SK-N-SH (cell line): ENCODE measurements around the gene GALNT18. TPM values are rescaled to one million over a fixed set of nuclear protein-coding genes. Genes with fewer than 3 reads are reported as not detected.

ENCODE experiments used
- CTCF ChIA-PET: fragments of 300-600, 350-600 bp; formaldehyde crosslinking; extraction: SDS; loops from one replicate; lab custom pipeline; 2021; lab: Yijun Ruan, JAX
- POLR2A ChIA-PET: fragments of 350-600 bp; sonication (Branson Sonifier 250); formaldehyde crosslinking; extraction: SDS; loops from one replicate; lab custom pipeline; 2020; ENCODE audit warnings: antibody characterized with exemption, inconsistent platforms; lab: Yijun Ruan, JAX
- DNase-seq: peaks from one replicate; pipeline ENCODE4 v3.0.0; 2012
- H2AFZ ChIP-seq: fragments of 200-600 bp; sonication (generic); 2 replicates; pipeline ENCODE4 v1.8.1; 2016; ENCODE audit warnings: antibody characterized with exemption, mild to moderate bottlenecking, low read depth
- H3F3A ChIP-seq: fragments of 200-600 bp; sonication (generic); replicated peaks from 2 replicates; pipeline ENCODE3; 2016; ENCODE audit warnings: antibody characterized with exemption, mild to moderate bottlenecking; ENCODE audit not compliant: insufficient read depth
- H3K27ac ChIP-seq, 2 experiments: fragments of 200-500 bp in 1 of 2; fragments of 200-600 bp in 1 of 2; sonication (Bioruptor generic) in 1 of 2; sonication (generic), shearing (Covaris generic) in 1 of 2; 2 replicates each; pipeline versions ENCODE4 v1.5.1 to v1.6.1; 2014 to 2016; ENCODE audit warnings: low read depth in 2 of 2, inconsistent platforms in 1 of 2, low read length in 1 of 2, mild to moderate bottlenecking in 1 of 2, mixed read lengths in 1 of 2
- H3K27me3 ChIP-seq: fragments of 200-600 bp; sonication (generic), shearing (Covaris generic); 2 replicates; pipeline ENCODE4 v1.6.1; 2016; ENCODE audit warnings: mixed run types; ENCODE audit not compliant: insufficient read depth
- H3K36me3 ChIP-seq, 2 experiments: fragments of 200-500 bp in 1 of 2; fragments of 200-600 bp in 1 of 2; sonication (Bioruptor generic) in 1 of 2; sonication (generic) in 1 of 2; replicated peaks in 1 of 2; 2 replicates each; pipeline versions ENCODE3 to v1.5.1; 2014 to 2016; ENCODE audit warnings: low read length in 1 of 2, mild to moderate bottlenecking in 1 of 2; ENCODE audit not compliant: insufficient read depth in 2 of 2, control insufficient read depth in 1 of 2
- H3K4me1 ChIP-seq, 2 experiments: fragments of 200-500 bp in 1 of 2; fragments of 200-600 bp in 1 of 2; sonication (Bioruptor generic) in 1 of 2; sonication (generic), shearing (Covaris generic) in 1 of 2; 2 replicates each; pipeline versions ENCODE4 v1.5.1 to v1.6.1; 2014 to 2016; ENCODE audit warnings: low read depth in 1 of 2, low read length in 1 of 2, mixed run types in 1 of 2; ENCODE audit not compliant: insufficient read depth in 2 of 2, control insufficient read depth in 1 of 2
- H3K4me2 ChIP-seq: fragments of 200-600 bp; sonication (generic), shearing (Covaris generic); 2 replicates; pipeline ENCODE4 v1.6.1; 2017; ENCODE audit warnings: mixed run types
- H3K4me3 ChIP-seq, 2 experiments: fragments of 200-500 bp in 1 of 2; fragments of 200-600 bp in 1 of 2; sonication (Bioruptor generic) in 1 of 2; sonication (generic), shearing (Covaris generic) in 1 of 2; 2 replicates each; pipeline versions ENCODE4 v1.5.1 to v1.8.1; 2014 to 2016; ENCODE audit warnings: low read depth in 2 of 2, inconsistent platforms in 1 of 2, low read length in 1 of 2, mild to moderate bottlenecking in 1 of 2, mixed read lengths in 1 of 2, moderate library complexity in 1 of 2
- H3K79me2 ChIP-seq: fragments of 200-600 bp; sonication (generic); 2 replicates; pipeline ENCODE4 v1.8.1; 2017; ENCODE audit warnings: mild to moderate bottlenecking; ENCODE audit not compliant: insufficient read depth
- H3K9ac ChIP-seq: fragments of 200-600 bp; sonication (generic); 2 replicates; pipeline ENCODE4 v1.6.1; 2017; ENCODE audit warnings: mixed run types
- H3K9me2 ChIP-seq: fragments of 200-600 bp; sonication (generic); 2 replicates; pipeline ENCODE4 v1.6.1; 2017; ENCODE audit warnings: mixed run types
- H3K9me3 ChIP-seq: fragments of 200-600 bp; sonication (generic); 2 replicates; pipeline ENCODE4 v1.6.1; 2017; ENCODE audit warnings: mixed run types, mild to moderate bottlenecking, moderate library complexity
- H4K20me1 ChIP-seq: fragments of 200-600 bp; sonication (generic); 2 replicates; pipeline ENCODE4 v1.6.1; 2017; ENCODE audit warnings: mild to moderate bottlenecking, mixed run types; ENCODE audit not compliant: insufficient read depth
- ELF1 ChIP-seq: IDR thresholded peaks from 2 replicates; pipeline ENCODE4 v1.4.0; 2012
- EP300 ChIP-seq, 2 experiments: IDR thresholded peaks; 2 replicates each; pipeline versions ENCODE4 v1.4.0 to v1.6.1; 2012; ENCODE audit warnings: borderline replicate concordance in 1 of 2, low read depth in 1 of 2, low read length in 1 of 2
- EZH2phosphoT487 ChIP-seq: fragments of 200-600 bp; sonication (generic); IDR thresholded peaks from 2 replicates; pipeline ENCODE4 v1.6.1; 2017; ENCODE audit warnings: low read depth, mixed run types, mild to moderate bottlenecking, antibody characterized with exemption, moderate library complexity, borderline replicate concordance
- FOXJ3 ChIP-seq: sonication (generic); formaldehyde crosslinking; IDR thresholded peaks from 2 replicates; pipeline ENCODE4 v1.5.1; 2020; ENCODE audit warnings: mild to moderate bottlenecking, missing genetic modification reagents
- FOXM1 ChIP-seq: IDR thresholded peaks from 2 replicates; pipeline ENCODE4 v1.4.0; 2012; ENCODE audit warnings: low read depth, mild to moderate bottlenecking
- GABPA ChIP-seq: IDR thresholded peaks from 2 replicates; pipeline ENCODE4 v1.4.0; 2012; ENCODE audit warnings: low read depth, mild to moderate bottlenecking
- GATA2 ChIP-seq: sonication (generic); formaldehyde crosslinking; IDR thresholded peaks from 2 replicates; pipeline ENCODE4 v1.5.0; 2020; ENCODE audit warnings: mild to moderate bottlenecking, missing genetic modification reagents
- MXI1 ChIP-seq: IDR thresholded peaks from 2 replicates; pipeline ENCODE4 v1.6.1; 2012; ENCODE audit warnings: mild to moderate bottlenecking, low read depth, low read length, improper control_type of control experiment
- NFIC ChIP-seq: IDR thresholded peaks from 2 replicates; pipeline ENCODE4 v1.4.0; 2012; ENCODE audit warnings: borderline replicate concordance
- NRF1 ChIP-seq: IDR thresholded peaks from 2 replicates; pipeline ENCODE4 v1.6.1; 2012; ENCODE audit warnings: low read depth, mild to moderate bottlenecking, low read length
- RAD21 ChIP-seq: IDR thresholded peaks from 2 replicates; pipeline ENCODE4 v1.6.1; 2012; ENCODE audit warnings: mild to moderate bottlenecking, low read length
- RFX5 ChIP-seq: IDR thresholded peaks from 2 replicates; pipeline ENCODE4 v1.6.1; 2012; ENCODE audit warnings: mild to moderate bottlenecking, improper control_type of control experiment, low read length
- RXRA ChIP-seq: IDR thresholded peaks from 2 replicates; pipeline ENCODE4 v1.4.0; 2012; ENCODE audit warnings: low read depth, mild to moderate bottlenecking, borderline replicate concordance
- SIN3A ChIP-seq: IDR thresholded peaks from 2 replicates; pipeline ENCODE4 v1.6.1; 2012; ENCODE audit warnings: low read depth, mild to moderate bottlenecking, low read length, moderate library complexity, borderline replicate concordance
- TCF12 ChIP-seq: IDR thresholded peaks from 2 replicates; pipeline ENCODE4 v1.4.0; 2012
- YY1 ChIP-seq: IDR thresholded peaks from 2 replicates; pipeline ENCODE4 v1.4.0; 2012; ENCODE audit warnings: low read depth, mild to moderate bottlenecking
- WGBS: methylation state at CpG from one replicate; pipeline ENCODE4 v1.1.6; 2017; ENCODE audit warnings: low lambda C conversion rate; 5-methylcytosine and 5-hydroxymethylcytosine counted together
- polyA plus RNA-seq, 3 experiments: library from polyadenylated mRNA; depleted of rRNA; stranded (reverse); fragments of >200 nt; gene quantifications; 2 replicates each; pipeline ENCODE4 v1.2.3, GENCODE V29; 2012
- TF ChIP-seq, protein P1 (sequence below): fragments of 200-600 bp; sonication (generic); IDR thresholded peaks from 2 replicates; pipeline ENCODE4 v1.6.1; 2017; ENCODE audit warnings: antibody characterized with exemption, mild to moderate bottlenecking, moderate library complexity
- TF ChIP-seq, protein P2 (sequence below): IDR thresholded peaks from 2 replicates; pipeline ENCODE4 v1.4.0; 2012; ENCODE audit warnings: low read depth
- TF ChIP-seq, protein P3 (sequence below): IDR thresholded peaks from 2 replicates; pipeline ENCODE4 v1.4.0; 2012; ENCODE audit warnings: low read depth, borderline replicate concordance
- TF ChIP-seq, protein P4 (sequence below): IDR thresholded peaks from 2 replicates; pipeline ENCODE4 v1.4.0; 2012; ENCODE audit warnings: low read depth, borderline replicate concordance

The GALNT18 gene
- polyA plus RNA-seq, 1 of the 3 experiments (the other 2 are of a cell fraction) = 0.64 TPM

DNA sequence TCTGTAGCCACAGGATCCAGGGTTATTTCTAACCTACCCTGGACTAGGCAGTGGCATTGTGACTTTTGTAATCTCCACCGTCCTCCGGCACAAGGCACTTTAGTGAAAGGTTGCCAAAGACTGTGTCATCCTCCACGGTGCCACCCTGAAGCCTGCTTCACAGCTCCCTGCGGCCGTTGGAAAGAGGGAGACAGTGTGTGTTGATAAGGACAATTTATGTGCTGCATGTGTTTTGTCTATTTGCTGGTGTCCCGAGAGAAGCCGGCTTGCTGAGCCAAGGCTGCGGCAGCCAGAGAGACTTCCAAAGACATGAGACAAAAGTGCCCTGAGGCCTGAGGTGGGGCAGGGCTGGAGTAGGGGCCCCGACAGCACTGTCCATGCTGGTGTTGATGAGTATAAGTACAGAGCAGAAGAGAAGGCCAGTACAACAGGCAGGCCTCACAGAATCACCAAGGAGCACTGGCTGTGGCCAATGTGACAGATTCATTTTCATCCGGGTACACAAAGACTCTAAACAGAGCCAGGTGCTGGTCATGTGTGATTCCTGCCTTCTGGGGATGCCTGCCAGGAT lies 40.9 kb downstream of the GALNT18 start:
- 54% methylated on average over 5 of the region's 10 CpGs for WGBS
- peak; percentile 62 for DNase-seq
- Histone ChIP-seq H3K79me2 (no peaks in the 10 kb centered on the region), H3K9ac (no peak overlapping the region), H3K4me2 (no peak overlapping the region), H3K9me2 (no peaks in the 10 kb centered on the region), H3K4me1 (peaks cover 0 to 60% of the 10 kb centered on the region in 2 experiments; a peak in 1 of 4 replicates), H3K27me3 (no peaks in the 10 kb centered on the region), H2AFZ (no peak overlapping the region), H3K9me3 (no peaks in the 10 kb centered on the region), H3K4me3 (no peak overlapping the region), H3K36me3 (no peaks in the 10 kb centered on the region), H3F3A (peaks cover 5% of the 10 kb centered on the region), H3K27ac (peak overlapping the region in 1 of 2 experiments; percentile 87; a peak in 2 of 4 replicates), H4K20me1 (no peaks in the 10 kb centered on the region)
- ChIA-PET CTCF (interaction anchor here (0.6 kb wide), 1 partner anchor 112 kb away, joined by 3 read pairs; no protein-coding TSS in a partner anchor), POLR2A (interaction anchor here (1.0 to 2.1 kb wide), 2 partner anchors 41 to 43 kb away, joined by 5 to 6 read pairs; partner anchors contain the start of gene GALNT18)
- TF ChIP-seq GABPA (no peak), ELF1 (no peak), EP300 (IDR thresholded peaks at IDR 0.05; ENCODE audit: borderline replicate concordance in 1 of 2, low read depth in 1 of 2, low read length in 1 of 2) (peak in 1 of 2 experiments; percentile 44; a peak in 1 of 4 replicates), RAD21 (peak; percentile 23; the same call in 1 of the 2 replicates), NRF1 (no peak), GATA2 (CRISPR knock-in tag) (peak; percentile 69), FOXM1 (no peak), FOXJ3 (CRISPR knock-in tag) (0 out of 2 replicates have a peak, but pooled peaks have one; percentile 57), TCF12 (no peak), RFX5 (no peak), MXI1 (peak; percentile 71), NFIC (no peak)
- TF ChIP-seq, protein P1, sequence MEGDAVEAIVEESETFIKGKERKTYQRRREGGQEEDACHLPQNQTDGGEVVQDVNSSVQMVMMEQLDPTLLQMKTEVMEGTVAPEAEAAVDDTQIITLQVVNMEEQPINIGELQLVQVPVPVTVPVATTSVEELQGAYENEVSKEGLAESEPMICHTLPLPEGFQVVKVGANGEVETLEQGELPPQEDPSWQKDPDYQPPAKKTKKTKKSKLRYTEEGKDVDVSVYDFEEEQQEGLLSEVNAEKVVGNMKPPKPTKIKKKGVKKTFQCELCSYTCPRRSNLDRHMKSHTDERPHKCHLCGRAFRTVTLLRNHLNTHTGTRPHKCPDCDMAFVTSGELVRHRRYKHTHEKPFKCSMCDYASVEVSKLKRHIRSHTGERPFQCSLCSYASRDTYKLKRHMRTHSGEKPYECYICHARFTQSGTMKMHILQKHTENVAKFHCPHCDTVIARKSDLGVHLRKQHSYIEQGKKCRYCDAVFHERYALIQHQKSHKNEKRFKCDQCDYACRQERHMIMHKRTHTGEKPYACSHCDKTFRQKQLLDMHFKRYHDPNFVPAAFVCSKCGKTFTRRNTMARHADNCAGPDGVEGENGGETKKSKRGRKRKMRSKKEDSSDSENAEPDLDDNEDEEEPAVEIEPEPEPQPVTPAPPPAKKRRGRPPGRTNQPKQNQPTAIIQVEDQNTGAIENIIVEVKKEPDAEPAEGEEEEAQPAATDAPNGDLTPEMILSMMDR = no peak
- TF ChIP-seq, protein P2, sequence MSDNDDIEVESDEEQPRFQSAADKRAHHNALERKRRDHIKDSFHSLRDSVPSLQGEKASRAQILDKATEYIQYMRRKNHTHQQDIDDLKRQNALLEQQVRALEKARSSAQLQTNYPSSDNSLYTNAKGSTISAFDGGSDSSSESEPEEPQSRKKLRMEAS = no peak

DNA sequence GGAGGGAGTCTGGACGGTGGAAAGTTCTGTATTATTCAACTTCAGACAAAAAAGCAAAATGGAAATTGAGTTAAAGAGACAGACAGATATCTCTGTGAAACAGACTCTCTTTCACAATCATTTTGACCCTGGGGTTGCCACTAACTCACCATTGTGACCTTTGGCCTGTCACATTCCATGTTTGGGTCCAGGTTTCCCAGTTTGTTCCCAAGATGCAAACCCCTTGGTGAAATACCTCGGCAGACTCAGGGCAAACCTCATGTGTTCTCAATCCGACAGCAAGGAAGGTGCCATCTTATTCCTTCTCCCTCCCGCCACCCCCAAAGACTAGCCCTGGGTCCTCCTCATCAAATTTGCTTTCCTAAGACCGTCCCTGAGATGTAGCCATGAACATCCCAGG lies 41.8 kb downstream of the GALNT18 start:
- 75% methylated on average over 5 of the region's 5 CpGs for WGBS
- no peaks in the 10 kb centered on the region for H3K9me2 ChIP-seq
- no peaks in the 10 kb centered on the region for H3K36me3 ChIP-seq
- peaks cover 0 to 64% of the 10 kb centered on the region in 2 experiments; a peak in 1 of 4 replicates for H3K4me1 ChIP-seq
- no peak overlapping the region for H3K9ac ChIP-seq
- POLR2A ChIA-PET = interaction anchor here (1.0 kb wide), 1 partner anchor 42 kb away, joined by 5 read pairs; no protein-coding TSS in a partner anchor
- no peak overlapping the region for H2AFZ ChIP-seq
- no peak overlapping the region for H3K4me2 ChIP-seq
- H3K27me3 ChIP-seq = no peaks in the 10 kb centered on the region
- peak overlapping the region in 1 of 2 experiments; percentile 87; a peak in 2 of 4 replicates for H3K27ac ChIP-seq
- CTCF ChIA-PET = interaction anchor here (1.2 kb wide), 1 partner anchor 207 kb away, joined by 4 read pairs; no protein-coding TSS in a partner anchor
- H3F3A ChIP-seq = peaks cover 4% of the 10 kb centered on the region
- H4K20me1 ChIP-seq = no peaks in the 10 kb centered on the region
- no peaks in the 10 kb centered on the region for H3K79me2 ChIP-seq
- no peak for DNase-seq
- H3K9me3 ChIP-seq = no peaks in the 10 kb centered on the region
- H3K4me3 ChIP-seq = no peak overlapping the region
- TF ChIP-seq, protein P3, sequence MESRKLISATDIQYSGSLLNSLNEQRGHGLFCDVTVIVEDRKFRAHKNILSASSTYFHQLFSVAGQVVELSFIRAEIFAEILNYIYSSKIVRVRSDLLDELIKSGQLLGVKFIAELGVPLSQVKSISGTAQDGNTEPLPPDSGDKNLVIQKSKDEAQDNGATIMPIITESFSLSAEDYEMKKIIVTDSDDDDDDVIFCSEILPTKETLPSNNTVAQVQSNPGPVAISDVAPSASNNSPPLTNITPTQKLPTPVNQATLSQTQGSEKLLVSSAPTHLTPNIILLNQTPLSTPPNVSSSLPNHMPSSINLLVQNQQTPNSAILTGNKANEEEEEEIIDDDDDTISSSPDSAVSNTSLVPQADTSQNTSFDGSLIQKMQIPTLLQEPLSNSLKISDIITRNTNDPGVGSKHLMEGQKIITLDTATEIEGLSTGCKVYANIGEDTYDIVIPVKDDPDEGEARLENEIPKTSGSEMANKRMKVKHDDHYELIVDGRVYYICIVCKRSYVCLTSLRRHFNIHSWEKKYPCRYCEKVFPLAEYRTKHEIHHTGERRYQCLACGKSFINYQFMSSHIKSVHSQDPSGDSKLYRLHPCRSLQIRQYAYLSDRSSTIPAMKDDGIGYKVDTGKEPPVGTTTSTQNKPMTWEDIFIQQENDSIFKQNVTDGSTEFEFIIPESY = no peak
- no peak for TF ChIP-seq SIN3A
- TF ChIP-seq, protein P4, sequence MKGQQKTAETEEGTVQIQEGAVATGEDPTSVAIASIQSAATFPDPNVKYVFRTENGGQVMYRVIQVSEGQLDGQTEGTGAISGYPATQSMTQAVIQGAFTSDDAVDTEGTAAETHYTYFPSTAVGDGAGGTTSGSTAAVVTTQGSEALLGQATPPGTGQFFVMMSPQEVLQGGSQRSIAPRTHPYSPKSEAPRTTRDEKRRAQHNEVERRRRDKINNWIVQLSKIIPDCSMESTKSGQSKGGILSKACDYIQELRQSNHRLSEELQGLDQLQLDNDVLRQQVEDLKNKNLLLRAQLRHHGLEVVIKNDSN = no peak
- no peak for TF ChIP-seq FOXM1
- TF ChIP-seq, protein P2 = no peak
- no peak for TF ChIP-seq RXRA
- TF ChIP-seq NRF1 = no peak
- no peak for TF ChIP-seq RAD21
- no peak for TF ChIP-seq EZH2phosphoT487
- no peak for TF ChIP-seq NFIC
- TF ChIP-seq YY1 = no peak
- TF ChIP-seq, protein P1 = no peak
